HG02678 (cell line): ENCODE data around the gene RIMBP2.
"Not testable (repeated sequence)": the region's sequence is repeated elsewhere in the genome, so short reads cannot be mapped to it uniquely, and the experiment has no call there.

ENCODE experiments used
- ATAC-seq: cut with Tn5 transposase; IDR thresholded peaks from one replicate; pipeline ENCODE4 v1.9.1; 2021; ENCODE audit warnings: mild to moderate bottlenecking, moderate library complexity; ENCODE audit not compliant: unreplicated experiment

The RIMBP2 gene

GRCh38 chr12:130707571-130707891 is 8.6 kb downstream of the RIMBP2 start:
- no peak for ATAC-seq

DNA sequence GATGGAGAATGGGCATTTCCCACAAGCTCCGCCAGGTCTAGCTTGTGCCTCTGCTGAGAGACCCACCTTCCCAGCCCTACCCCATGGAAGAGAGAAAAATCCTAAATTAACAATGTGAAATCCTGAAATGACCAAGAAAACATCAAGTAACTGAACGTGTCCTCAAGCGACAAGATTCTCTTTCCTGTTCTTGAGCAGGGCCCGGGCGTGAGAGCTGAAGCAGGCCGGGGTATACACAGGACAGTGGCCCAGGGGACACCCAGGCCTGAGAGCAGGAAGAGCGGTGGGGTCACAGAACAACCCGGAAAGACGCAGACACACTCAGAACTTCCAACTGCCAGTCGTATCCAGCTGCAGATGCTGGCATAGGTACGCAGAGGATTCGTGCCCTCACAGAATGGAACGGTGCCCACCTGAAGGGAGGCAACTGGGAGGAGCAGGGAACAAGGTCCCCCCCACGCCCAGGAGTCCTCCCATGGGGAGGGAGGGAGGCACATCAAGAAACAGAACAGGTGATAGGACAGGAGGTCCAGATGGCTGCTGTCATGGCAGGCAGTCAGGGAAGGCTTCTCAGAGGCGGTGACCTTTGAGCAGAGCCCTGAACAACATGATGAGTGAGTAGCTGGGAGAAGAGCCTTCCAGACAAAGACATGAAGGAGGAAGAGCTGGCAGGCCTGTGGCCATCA is 9.1 kb downstream of the RIMBP2 start:
- ATAC-seq = no peak

- no peak for ATAC-seq
Observed at GRCh38 chr12:130706311-130706710, 9.8 kb downstream of the RIMBP2 start.

- ATAC-seq = no peak
Observed at GRCh38 chr12:130705178-130705822, 10.8 kb downstream of the RIMBP2 start.

DNA sequence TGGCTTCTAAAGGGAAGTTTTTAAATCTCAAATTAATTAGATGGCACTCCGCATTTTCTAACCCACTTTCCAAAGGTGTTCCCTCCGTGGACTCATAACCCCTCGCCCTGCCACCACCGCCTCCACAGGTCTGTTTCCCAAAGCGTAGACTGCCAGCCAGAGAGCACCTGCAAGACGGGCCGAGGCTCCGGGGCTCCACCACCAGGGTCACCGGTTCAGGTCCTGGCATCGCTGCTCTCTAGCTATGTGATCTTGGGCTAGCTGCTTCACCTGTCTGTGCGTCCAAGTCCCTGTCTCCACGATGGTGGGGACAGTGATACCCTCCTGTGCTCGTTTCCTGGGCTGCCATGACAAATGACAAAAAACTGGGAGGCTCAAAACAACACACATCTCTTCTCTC is 11.5 kb downstream of the RIMBP2 start:
- no peak for ATAC-seq

- no peak for ATAC-seq
Observed at GRCh38 chr12:130703733-130704375, 12.2 kb downstream of the RIMBP2 start.

DNA sequence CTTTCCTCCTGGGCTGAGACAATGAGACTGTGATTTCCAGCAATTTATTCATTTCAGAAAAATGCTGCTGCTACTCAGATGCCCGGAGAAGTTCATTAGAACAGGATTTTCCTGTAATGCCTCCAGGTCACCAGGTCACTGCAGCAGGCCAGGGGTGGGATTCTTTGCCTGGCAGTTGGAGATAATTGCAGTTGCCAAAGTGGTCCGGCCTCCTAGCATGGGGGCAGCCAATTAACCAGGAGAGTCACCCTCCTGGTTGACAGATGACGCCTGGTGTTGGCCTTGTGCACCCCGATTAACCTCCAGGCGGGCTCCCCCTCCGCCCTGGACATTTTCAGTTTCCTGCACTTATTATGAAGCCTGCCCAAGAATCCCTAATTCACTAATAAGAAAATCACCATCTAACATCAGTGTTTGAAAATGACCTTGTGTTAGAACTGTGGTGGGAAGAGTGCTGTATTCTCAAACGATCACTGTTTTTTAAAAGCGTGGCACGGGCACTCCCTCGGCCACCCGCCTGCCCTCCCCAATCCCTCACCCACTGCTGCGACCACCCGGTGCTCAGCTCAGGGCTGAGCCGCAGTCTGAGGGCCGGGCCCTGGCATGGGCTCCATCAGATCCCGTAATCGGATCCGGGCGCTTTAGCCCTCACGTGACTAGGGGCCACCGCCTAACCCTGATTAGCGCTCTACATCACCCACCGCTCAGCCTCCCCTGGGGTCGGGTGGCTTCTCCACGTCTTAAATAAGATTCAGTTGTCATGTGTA is 12.9 kb downstream of the RIMBP2 start:
- no peak for ATAC-seq

- no peak for ATAC-seq
Observed at GRCh38 chr12:130701402-130701744, 14.7 kb downstream of the RIMBP2 start.

- no peak for ATAC-seq
Observed at GRCh38 chr12:130700492-130701401, 15.4 kb downstream of the RIMBP2 start.

- ATAC-seq = no peak
Observed at GRCh38 chr12:130698106-130698505, 18.0 kb downstream of the RIMBP2 start.

DNA sequence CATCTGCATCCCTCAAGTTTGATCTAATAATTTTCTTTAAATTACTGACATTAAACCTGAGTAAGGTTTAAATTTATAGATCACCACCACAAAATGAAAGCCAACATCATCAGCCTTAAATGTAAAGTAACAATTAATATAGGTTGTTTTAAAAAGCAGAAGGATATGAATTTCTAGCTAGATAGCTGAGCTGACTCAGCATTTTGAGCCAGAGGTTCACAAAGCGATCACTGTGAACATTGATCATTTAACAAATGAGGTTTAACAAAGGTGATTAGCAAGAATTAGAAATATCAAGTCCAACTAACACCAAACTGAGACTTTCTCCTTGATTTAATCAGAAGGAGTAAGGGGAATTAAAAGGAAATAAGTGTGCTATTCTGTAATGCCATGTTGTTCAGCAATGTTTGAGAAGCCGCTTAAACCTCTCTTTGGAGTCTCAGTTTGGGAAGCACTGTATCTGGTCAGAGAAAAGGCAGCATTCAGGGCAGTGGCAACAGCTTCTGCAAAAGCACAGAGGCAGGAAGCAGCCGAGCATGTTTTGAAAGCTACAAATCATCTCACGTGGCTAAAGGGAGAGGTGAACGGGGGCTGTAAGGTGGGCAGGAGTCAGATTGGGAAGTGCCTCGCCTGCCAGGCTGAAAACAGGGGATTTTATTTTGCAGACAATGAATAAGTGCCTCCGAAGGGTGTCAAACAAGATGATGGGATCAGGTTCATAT is 19.6 kb downstream of the RIMBP2 start:
- no peak for ATAC-seq

- ATAC-seq = no peak
Observed at GRCh38 chr12:130695061-130695460, 21.0 kb downstream of the RIMBP2 start.

DNA sequence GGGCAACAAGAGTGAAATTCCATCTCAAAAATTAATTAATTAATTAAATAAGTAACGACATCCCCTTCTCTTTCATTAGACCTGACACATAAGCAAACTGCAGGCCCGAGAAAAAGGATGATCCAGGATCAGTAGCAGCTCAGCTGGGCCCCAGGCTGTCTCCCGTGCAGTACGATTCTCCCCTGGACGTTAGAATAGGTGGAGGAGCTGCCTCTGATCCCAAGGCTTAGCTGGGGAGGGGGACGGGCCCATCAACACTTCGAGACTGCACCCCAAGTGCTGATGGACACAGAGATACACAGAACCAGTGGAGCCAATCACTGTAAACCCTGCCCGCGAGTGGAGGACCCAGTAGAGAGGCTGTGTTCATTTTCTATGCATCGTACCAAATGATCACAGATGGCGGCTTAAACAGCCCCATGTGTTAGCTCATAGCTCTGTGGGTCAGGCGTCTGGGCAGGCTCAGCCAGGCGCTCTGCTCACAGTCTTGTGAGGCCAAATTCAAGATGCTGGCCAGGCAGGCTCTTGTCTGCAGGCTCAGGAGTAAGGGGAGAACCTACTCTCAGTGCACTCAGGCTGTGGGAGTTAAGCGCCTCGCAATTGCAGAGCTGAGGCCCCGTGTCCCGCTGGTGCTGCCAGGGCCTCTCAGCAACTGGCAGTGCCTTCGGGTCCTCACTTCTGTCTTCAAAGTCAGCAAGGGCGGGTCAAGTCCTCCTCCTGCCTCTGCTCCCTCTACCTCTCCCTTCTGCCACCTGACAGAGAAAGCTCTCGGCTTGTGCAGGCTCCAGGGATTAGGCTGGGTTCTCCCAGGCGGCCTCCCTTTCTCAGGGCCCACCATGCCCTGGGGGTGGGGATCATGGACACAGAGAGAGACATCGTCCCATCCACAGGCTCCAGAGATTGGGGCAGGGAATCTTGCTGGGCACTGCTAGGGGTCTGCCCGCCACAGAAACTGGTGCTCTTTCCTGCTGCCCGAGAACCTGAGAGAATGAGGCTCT is 26.4 kb downstream of the RIMBP2 start:
- no peak for ATAC-seq

DNA sequence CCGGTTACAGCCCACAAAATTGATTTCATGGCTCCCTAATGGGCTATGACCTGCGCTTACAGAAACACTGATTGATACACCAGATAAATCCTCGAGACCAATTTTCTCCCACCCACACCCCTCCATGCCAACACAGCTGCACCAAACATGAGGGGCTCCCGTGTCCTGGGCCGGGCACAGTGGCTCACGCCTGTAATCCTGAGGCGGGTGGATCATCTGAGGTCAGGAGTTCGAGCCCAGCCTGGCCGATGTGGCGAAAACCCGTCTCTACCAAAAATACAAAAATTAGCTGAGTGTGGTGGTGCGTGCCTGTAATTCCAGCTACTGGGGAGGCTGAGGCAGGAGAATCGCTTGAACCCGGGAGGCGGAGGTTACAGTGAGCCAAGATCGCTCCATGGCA is 27.1 kb downstream of the RIMBP2 start:
- not testable (repeated sequence) for ATAC-seq

DNA sequence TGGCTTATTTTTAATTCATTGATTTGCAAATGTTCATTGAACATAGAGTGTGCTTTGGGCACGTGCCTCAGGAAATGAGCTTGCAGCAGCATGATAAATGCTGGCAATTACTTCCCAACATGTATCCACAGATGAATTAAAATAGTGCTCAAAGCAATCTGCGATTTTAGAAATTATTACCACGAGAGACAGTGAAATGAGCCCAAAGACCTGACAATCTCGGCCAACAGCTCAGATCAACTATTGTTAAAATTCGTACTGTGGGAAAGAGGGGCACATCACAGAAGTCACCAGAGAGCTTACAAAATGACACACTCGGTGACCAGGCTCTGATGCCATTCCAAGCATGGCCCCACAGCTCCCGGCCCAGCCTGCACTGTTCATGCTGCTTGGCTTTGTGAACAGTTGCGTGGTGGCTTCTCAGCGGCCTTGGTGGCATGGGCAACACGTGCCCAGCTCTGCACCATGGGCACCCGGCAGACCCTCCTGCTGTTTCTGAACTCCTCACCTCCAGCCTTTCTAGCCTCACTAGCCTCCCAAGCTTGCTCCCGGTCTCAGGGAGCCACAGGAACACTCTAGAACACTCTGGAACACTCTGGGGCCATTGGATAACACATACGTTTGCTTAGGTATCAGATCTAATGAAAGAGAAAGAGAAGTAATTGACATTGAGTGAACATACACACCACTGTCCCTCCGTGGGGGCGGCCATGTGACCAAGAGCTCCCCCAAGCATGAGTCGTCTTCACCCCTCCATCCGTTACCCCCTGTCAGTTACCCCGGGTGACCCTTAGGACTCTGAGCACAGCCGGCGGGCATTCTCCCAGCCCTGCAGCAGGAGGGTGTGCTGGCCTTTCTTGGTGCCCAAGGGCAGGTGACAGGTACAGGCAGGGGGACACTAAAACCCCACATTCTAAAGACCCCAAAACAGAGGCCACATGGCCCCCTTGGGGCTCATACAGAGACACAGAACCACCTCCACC is 28.0 kb downstream of the RIMBP2 start:
- no peak for ATAC-seq

DNA sequence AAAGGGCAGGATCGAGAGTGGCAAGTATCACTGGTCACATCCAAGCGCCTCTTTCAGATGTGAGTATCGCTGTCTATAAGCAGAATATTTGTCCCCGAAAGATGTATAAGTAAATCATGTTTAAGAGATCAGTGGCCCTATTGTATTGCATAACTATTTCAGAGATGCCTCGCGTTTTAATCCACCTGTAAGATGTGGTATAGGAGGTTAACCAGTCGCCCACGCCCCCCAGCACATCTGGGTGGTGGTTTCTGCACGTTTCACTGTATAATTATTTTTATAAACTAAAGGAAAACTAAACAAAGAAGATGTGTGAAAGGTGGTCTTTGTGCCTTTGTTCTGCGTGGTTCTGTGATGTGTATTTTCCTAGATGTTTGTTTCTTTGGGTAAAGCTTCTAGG is 28.9 kb downstream of the RIMBP2 start:
- no peak for ATAC-seq

DNA sequence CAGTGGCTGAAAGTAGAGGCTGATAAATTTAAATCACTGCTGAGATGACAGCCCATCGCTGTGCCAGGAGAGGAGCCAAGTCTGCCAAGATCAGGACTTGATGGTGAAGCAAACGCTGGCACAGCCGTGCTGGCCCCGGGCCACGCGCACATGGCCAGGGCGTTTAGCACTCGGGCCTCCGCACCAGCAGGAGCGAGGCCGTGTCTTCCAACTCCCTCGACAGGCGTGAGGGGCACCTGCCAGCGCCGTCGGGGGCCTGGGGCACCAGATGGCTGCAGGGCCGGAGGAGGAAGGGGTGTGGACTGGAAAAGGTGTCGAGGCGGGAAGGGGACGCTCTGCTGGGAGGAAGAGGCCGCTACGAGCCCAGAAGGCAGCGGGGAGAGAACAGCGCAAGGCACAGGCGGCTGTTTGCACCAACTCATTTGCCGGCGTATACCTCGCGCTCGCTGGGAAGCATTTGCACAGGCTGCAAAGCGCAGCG is 29.5 kb downstream of the RIMBP2 start:
- no peak for ATAC-seq

- ATAC-seq = no peak
Observed at GRCh38 chr12:130685850-130686249, 30.2 kb downstream of the RIMBP2 start.
